Neural cell (in vitro differentiated cells): ENCODE results near the gene RPL22. TPM values are rescaled to one million over a fixed set of nuclear protein-coding genes. Genes with fewer than 3 reads are reported as not detected.

Experiments used
- H2AFZ ChIP-seq: fragments of 200-600, 300-800 bp; sonication (generic), shearing (Covaris generic); 2 replicates; pipeline ENCODE4 v1.6.0; 2014; ENCODE audit warnings: low read depth, mild to moderate bottlenecking, antibody characterized with exemption, low read length, moderate library complexity
- H3F3A ChIP-seq: fragments of 200-600 bp; shearing (Covaris generic); 2 replicates; pipeline ENCODE4 v1.6.1; 2016; ENCODE audit warnings: mild to moderate bottlenecking, moderate library complexity, mixed read lengths, antibody characterized with exemption, low read length; ENCODE audit not compliant: insufficient read depth, poor library complexity, severe bottlenecking
- H3K27ac ChIP-seq: fragments of 200-600, 300-800 bp; sonication (generic), shearing (Covaris generic); 2 replicates; pipeline ENCODE4 v1.5.1; 2014; ENCODE audit warnings: mild to moderate bottlenecking, low read length, moderate library complexity
- H3K27me3 ChIP-seq: fragments of 300-800, 200-600 bp; sonication (generic), shearing (Covaris generic); 2 replicates; pipeline ENCODE4 v1.6.0; 2014; ENCODE audit warnings: mild to moderate bottlenecking, low read depth, low read length, moderate library complexity; ENCODE audit not compliant: insufficient read depth
- H3K36me3 ChIP-seq: fragments of 300-800, 200-600 bp; sonication (generic), shearing (Covaris generic); 2 replicates; pipeline ENCODE4 v1.5.1; 2014; ENCODE audit warnings: mild to moderate bottlenecking, antibody characterized with exemption, low read length, moderate library complexity; ENCODE audit not compliant: insufficient read depth
- H3K4me2 ChIP-seq: fragments of 300-800, 200-600 bp; sonication (generic), shearing (Covaris generic); 2 replicates; pipeline ENCODE4 v1.6.0; 2014; ENCODE audit warnings: mild to moderate bottlenecking, low read length
- H3K4me3 ChIP-seq: fragments of 300-800, 200-600 bp; sonication (generic), shearing (Covaris generic); 2 replicates; pipeline ENCODE4 v1.5.1; 2014; ENCODE audit warnings: mild to moderate bottlenecking, low read length, moderate library complexity
- H3K79me2 ChIP-seq: fragments of 200-600 bp; shearing (Covaris generic); replicated peaks from 2 replicates; pipeline ENCODE4 v1.6.0; 2014; ENCODE audit warnings: mild to moderate bottlenecking, low read length, moderate library complexity; ENCODE audit not compliant: insufficient read depth
- H3K9ac ChIP-seq: fragments of 300-800, 200-600 bp; sonication (generic), shearing (Covaris generic); 2 replicates; pipeline ENCODE4 v1.6.1; 2016; ENCODE audit warnings: mild to moderate bottlenecking, low read length, mixed read lengths
- H3K9me2 ChIP-seq: fragments of 200-600 bp; shearing (Covaris generic); 2 replicates; pipeline ENCODE4 v1.6.1; 2016; ENCODE audit warnings: mild to moderate bottlenecking, low read length, mixed read lengths; ENCODE audit not compliant: insufficient read depth
- H3K9me3 ChIP-seq: fragments of 200-600, 300-800 bp; sonication (generic), shearing (Covaris generic); 2 replicates; pipeline ENCODE4 v1.6.1; 2016; ENCODE audit warnings: mild to moderate bottlenecking, mixed run types, low read length, moderate library complexity, mixed read lengths
- H4K20me1 ChIP-seq: fragments of 200-600 bp; shearing (Covaris generic); 2 replicates; pipeline ENCODE4 v1.6.1; 2016; ENCODE audit warnings: mild to moderate bottlenecking, mixed run types; ENCODE audit not compliant: insufficient read depth
- CTCF ChIP-seq: fragments of 450-650 bp; IDR thresholded peaks from 2 replicates; pipeline ENCODE4 v1.5.1; 2014; ENCODE audit warnings: antibody characterized with exemption, mild to moderate bottlenecking, moderate library complexity; ENCODE audit not compliant: poor library complexity, severe bottlenecking
- EP300 ChIP-seq: fragments of 450-650 bp; conservative IDR thresholded peaks from 2 replicates; pipeline ENCODE4 v1.6.1; 2014; ENCODE audit warnings: antibody characterized with exemption, mild to moderate bottlenecking, moderate library complexity; ENCODE audit not compliant: poor library complexity, severe bottlenecking
- EZH2 ChIP-seq: fragments of 200-600, 300-800 bp; shearing (Covaris generic), sonication (generic); IDR thresholded peaks from 2 replicates; pipeline ENCODE4 v1.6.1; 2014; ENCODE audit warnings: antibody characterized with exemption, low read length, borderline replicate concordance, mild to moderate bottlenecking; ENCODE audit not compliant: insufficient read depth, poor library complexity, severe bottlenecking
- MXI1 ChIP-seq: fragments of 450-650 bp; conservative IDR thresholded peaks from 2 replicates; pipeline ENCODE4 v1.6.1; 2014; ENCODE audit warnings: antibody characterized with exemption, mild to moderate bottlenecking; ENCODE audit not compliant: poor library complexity, severe bottlenecking
- POLR2AphosphoS5 ChIP-seq: IDR thresholded peaks from 2 replicates; pipeline ENCODE4 v1.6.1; 2012
- RAD21 ChIP-seq: fragments of 450-650 bp; conservative IDR thresholded peaks from 2 replicates; pipeline ENCODE4 v1.6.1; 2014; ENCODE audit warnings: antibody characterized with exemption, mild to moderate bottlenecking, moderate library complexity
- SMC3 ChIP-seq: fragments of 450-650 bp; conservative IDR thresholded peaks from 2 replicates; pipeline ENCODE4 v1.6.1; 2014; ENCODE audit warnings: antibody characterized with exemption, mild to moderate bottlenecking, moderate library complexity; ENCODE audit not compliant: poor library complexity
- TAF1 ChIP-seq: IDR thresholded peaks from 2 replicates; pipeline ENCODE4 v1.6.1; 2012; ENCODE audit warnings: low read depth
- polyA plus RNA-seq: library from polyadenylated mRNA; depleted of rRNA; stranded (reverse); fragments of >200 nt; gene quantifications from 2 replicates; pipeline ENCODE4 v1.2.3, GENCODE V29; 2014
- TF ChIP-seq, protein P1 (sequence below): IDR thresholded peaks from 2 replicates; pipeline ENCODE4 v1.6.1; 2012; ENCODE audit warnings: borderline replicate concordance

The RPL22 gene
- polyA plus RNA-seq, 1 donor from 2014 or later = 294 TPM

GRCh38 chr1:6168947-6169586, 30.3 kb downstream of the RPL22 start:
- no peaks in the 10 kb centered on the region for H3K9me2 ChIP-seq
- H3F3A ChIP-seq = no peaks in the 10 kb centered on the region
- H2AFZ ChIP-seq = no peak overlapping the region
- no peak overlapping the region for H3K4me3 ChIP-seq
- H3K9me3 ChIP-seq = no peaks in the 10 kb centered on the region
- H3K27ac ChIP-seq = no peak overlapping the region
- H4K20me1 ChIP-seq = no peaks in the 10 kb centered on the region
- H3K4me2 ChIP-seq = no peak overlapping the region
- no peak overlapping the region for H3K9ac ChIP-seq
- H3K36me3 ChIP-seq = no peaks in the 10 kb centered on the region
- H3K79me2 ChIP-seq = no peaks in the 10 kb centered on the region
- no peaks in the 10 kb centered on the region for H3K27me3 ChIP-seq
- no peak for TF ChIP-seq MXI1
- TF ChIP-seq TAF1 = no peak
- TF ChIP-seq EZH2 = no peak
- TF ChIP-seq POLR2AphosphoS5 = no peak
- TF ChIP-seq RAD21 = no peak
- TF ChIP-seq EP300 = no peak
- no peak for TF ChIP-seq CTCF
- TF ChIP-seq, protein P1, sequence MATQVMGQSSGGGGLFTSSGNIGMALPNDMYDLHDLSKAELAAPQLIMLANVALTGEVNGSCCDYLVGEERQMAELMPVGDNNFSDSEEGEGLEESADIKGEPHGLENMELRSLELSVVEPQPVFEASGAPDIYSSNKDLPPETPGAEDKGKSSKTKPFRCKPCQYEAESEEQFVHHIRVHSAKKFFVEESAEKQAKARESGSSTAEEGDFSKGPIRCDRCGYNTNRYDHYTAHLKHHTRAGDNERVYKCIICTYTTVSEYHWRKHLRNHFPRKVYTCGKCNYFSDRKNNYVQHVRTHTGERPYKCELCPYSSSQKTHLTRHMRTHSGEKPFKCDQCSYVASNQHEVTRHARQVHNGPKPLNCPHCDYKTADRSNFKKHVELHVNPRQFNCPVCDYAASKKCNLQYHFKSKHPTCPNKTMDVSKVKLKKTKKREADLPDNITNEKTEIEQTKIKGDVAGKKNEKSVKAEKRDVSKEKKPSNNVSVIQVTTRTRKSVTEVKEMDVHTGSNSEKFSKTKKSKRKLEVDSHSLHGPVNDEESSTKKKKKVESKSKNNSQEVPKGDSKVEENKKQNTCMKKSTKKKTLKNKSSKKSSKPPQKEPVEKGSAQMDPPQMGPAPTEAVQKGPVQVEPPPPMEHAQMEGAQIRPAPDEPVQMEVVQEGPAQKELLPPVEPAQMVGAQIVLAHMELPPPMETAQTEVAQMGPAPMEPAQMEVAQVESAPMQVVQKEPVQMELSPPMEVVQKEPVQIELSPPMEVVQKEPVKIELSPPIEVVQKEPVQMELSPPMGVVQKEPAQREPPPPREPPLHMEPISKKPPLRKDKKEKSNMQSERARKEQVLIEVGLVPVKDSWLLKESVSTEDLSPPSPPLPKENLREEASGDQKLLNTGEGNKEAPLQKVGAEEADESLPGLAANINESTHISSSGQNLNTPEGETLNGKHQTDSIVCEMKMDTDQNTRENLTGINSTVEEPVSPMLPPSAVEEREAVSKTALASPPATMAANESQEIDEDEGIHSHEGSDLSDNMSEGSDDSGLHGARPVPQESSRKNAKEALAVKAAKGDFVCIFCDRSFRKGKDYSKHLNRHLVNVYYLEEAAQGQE = no peak

DNA sequence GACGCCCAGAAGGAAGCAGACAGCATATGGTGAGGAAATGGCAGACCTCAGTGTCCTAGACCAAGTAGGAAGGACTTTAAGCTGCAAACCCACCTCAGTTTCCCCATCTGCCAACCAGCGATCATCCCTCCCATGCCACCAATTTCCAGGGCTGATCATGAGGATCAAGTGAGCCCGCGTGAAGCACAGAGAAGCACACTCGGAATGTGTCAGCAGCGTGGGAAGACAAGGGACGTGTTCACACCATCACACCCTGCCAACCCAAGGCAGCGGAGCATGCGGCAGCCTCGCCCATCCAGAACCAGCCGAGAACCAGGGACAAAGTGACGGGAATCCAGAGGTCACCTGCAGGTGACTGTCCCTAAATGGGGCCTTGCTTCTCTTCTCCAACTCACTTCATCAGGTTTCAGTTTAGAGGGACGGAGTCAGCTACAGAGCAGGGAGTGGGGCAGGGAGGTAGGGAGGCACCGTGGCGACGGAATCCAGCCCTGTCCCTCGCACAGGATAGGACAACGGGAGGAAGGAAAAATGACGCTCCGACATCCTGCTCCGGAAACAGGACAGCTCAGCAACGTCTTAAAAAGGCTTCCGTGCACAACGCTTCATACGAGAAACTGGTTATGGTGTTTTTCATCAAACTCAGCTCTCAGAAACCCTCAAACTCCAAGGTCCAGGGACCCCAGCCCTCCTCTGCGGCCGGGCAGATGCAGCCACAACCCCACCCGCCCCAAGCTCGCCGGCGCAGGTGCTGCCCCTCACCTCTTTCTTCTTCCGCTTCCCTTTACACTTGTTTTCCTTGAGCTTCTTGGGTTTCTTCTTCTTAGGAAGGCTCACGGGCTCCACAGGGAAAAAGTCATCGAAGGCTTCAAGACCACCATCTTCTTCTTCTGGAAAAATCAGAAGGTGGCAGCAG, 31.7 kb downstream of the RPL22 start:
- Histone ChIP-seq H3K9ac (no peak overlapping the region), H3K27ac (no peak overlapping the region), H3K27me3 (no peaks in the 10 kb centered on the region), H3K79me2 (no peaks in the 10 kb centered on the region), H3K36me3 (no peaks in the 10 kb centered on the region), H3K4me2 (no peak overlapping the region), H2AFZ (no peak overlapping the region), H3K4me3 (no peak overlapping the region), H3K9me2 (no peaks in the 10 kb centered on the region), H3F3A (no peaks in the 10 kb centered on the region), H3K9me3 (no peaks in the 10 kb centered on the region), H4K20me1 (no peaks in the 10 kb centered on the region)
- TF ChIP-seq POLR2AphosphoS5 (no peak), SMC3 (no peak), EZH2 (no peak), CTCF (no peak), TAF1 (no peak), RAD21 (no peak), MXI1 (no peak), EP300 (no peak)
- TF ChIP-seq, protein P1 = no peak
